Thymus (tissue), 11 donors: Measurements from ENCODE around the gene GPR142. TPM values are rescaled to one million over a fixed set of nuclear protein-coding genes. Genes with fewer than 3 reads are reported as not detected.
"Not testable (repeated sequence)": the region's sequence is repeated elsewhere in the genome, so short reads cannot be mapped to it uniquely, and the experiment has no call there.

ENCODE experiments used
- DNase-seq, 9 donors: peaks; one replicate each; pipeline ENCODE4 v3.0.0-alpha.2; 2013; ENCODE audit warnings: low spot score in 9 of 9, low read depth in 6 of 9, missing footprints in 1 of 9
- H3K27ac ChIP-seq, 2 donors: one replicate each; pipeline ENCODE4 v1.5.1; 2013; ENCODE audit warnings: control low read depth in 1 of 2, low read depth in 1 of 2, low read length in 1 of 2, mild to moderate bottlenecking in 1 of 2, moderate library complexity in 1 of 2
- H3K27me3 ChIP-seq, 2 donors: one replicate each; pipeline ENCODE4 v1.5.1; 2013; ENCODE audit warnings: low read length in 1 of 2; ENCODE audit not compliant: control insufficient read depth in 2 of 2, insufficient read depth in 1 of 2
- H3K36me3 ChIP-seq, 2 donors: one replicate each; pipeline ENCODE4 v1.5.1; 2013; ENCODE audit warnings: low read length in 1 of 2, mild to moderate bottlenecking in 1 of 2, moderate library complexity in 1 of 2; ENCODE audit not compliant: control insufficient read depth in 2 of 2, insufficient read depth in 2 of 2
- H3K4me1 ChIP-seq, 2 donors: one replicate each; pipeline ENCODE4 v1.5.1; 2013; ENCODE audit warnings: low read length in 2 of 2; ENCODE audit not compliant: control insufficient read depth in 2 of 2, insufficient read depth in 2 of 2
- H3K4me3 ChIP-seq, 2 donors: one replicate each; pipeline ENCODE4 v1.5.1; 2013; ENCODE audit warnings: low read length in 2 of 2, control low read depth in 1 of 2, mild to moderate bottlenecking in 1 of 2
- H3K9me3 ChIP-seq, 2 donors: one replicate each; pipeline ENCODE4 v1.5.1; 2013; ENCODE audit warnings: low read length in 1 of 2, mild to moderate bottlenecking in 1 of 2; ENCODE audit not compliant: control insufficient read depth in 2 of 2, insufficient read depth in 1 of 2
- WGBS: extraction: QIAGEN DNeasy Blood & Tissue Kit; methylation state at CpG from one replicate; pipeline ENCODE4 v1.1.7; 2013; 5-methylcytosine and 5-hydroxymethylcytosine counted together
- polyA plus RNA-seq: library from polyadenylated mRNA; stranded (reverse); fragments of 200-250 nt; gene quantifications from one replicate; pipeline ENCODE4 v1.2.3, GENCODE V29; 2013
- total RNA-seq: library from RNA; stranded (reverse); fragments of 120-200 nt; gene quantifications from one replicate; pipeline ENCODE4 v1.2.4, GENCODE V29; 2013
- donor health status: healthy.

The GPR142 gene
- total and polyA plus RNA-seq, 2 donors, result 0.09 to 0.16 TPM

GRCh38 chr17:74394275-74394950 is 27.1 kb downstream of the GPR142 start:
- Histone ChIP-seq H3K36me3 (no peaks in the 10 kb centered on the region), H3K4me1 (peaks cover 0 to 43% of the 10 kb centered on the region in 2 donors), H3K27me3 (no peaks in the 10 kb centered on the region), H3K27ac (peak overlapping the region in 1 of 2 donors; percentile 8), H3K9me3 (no peaks in the 10 kb centered on the region), H3K4me3 (no peak overlapping the region)
- DNase-seq, result no peak
- WGBS, result 94% methylated on average over 12 of the region's 12 CpGs

GRCh38 chr17:74394977-74395376 is 27.7 kb downstream of the GPR142 start:
- Histone ChIP-seq H3K4me1 (peaks cover 0 to 39% of the 10 kb centered on the region in 2 donors), H3K27me3 (no peaks in the 10 kb centered on the region), H3K9me3 (no peaks in the 10 kb centered on the region), H3K36me3 (no peaks in the 10 kb centered on the region), H3K27ac (no peak overlapping the region), H3K4me3 (no peak overlapping the region)
- no peak for DNase-seq
- 96% methylated on average over 7 of the region's 7 CpGs for WGBS

GRCh38 chr17:74396567-74396966 is 29.3 kb downstream of the GPR142 start:
- Histone ChIP-seq H3K4me1 (peaks cover 0 to 27% of the 10 kb centered on the region in 2 donors), H3K27ac (no peak overlapping the region), H3K4me3 (no peak overlapping the region), H3K9me3 (no peaks in the 10 kb centered on the region), H3K36me3 (no peaks in the 10 kb centered on the region), H3K27me3 (no peaks in the 10 kb centered on the region)
- WGBS, result 94% methylated on average over 4 of the region's 4 CpGs
- no peak for DNase-seq

GRCh38 chr17:74402048-74402447 is 34.7 kb downstream of the GPR142 start:
- Histone ChIP-seq H3K27ac (no peak overlapping the region), H3K36me3 (no peaks in the 10 kb centered on the region), H3K4me1 (peaks cover 0 to 3% of the 10 kb centered on the region in 2 donors), H3K9me3 (no peaks in the 10 kb centered on the region), H3K4me3 (no peak overlapping the region), H3K27me3 (no peaks in the 10 kb centered on the region)
- 97% methylated on average over 7 of the region's 7 CpGs for WGBS
- no peak for DNase-seq

- Histone ChIP-seq H3K9me3 (no peaks in the 10 kb centered on the region), H3K4me1 (peaks cover 0 to 3% of the 10 kb centered on the region in 2 donors), H3K27me3 (no peaks in the 10 kb centered on the region), H3K36me3 (no peaks in the 10 kb centered on the region), H3K4me3 (no peak overlapping the region), H3K27ac (no peak overlapping the region)
- 86% methylated on average over 12 of the region's 12 CpGs for WGBS
- DNase-seq, result no peak
Observed at GRCh38 chr17:74403512-74404137, 36.3 kb downstream of the GPR142 start.

GRCh38 chr17:74404218-74404617 is 36.9 kb downstream of the GPR142 start:
- H3K27me3 ChIP-seq, result no peaks in the 10 kb centered on the region
- no peak for DNase-seq
- no peak overlapping the region for H3K27ac ChIP-seq
- 94% methylated on average over 7 of the region's 7 CpGs for WGBS
- H3K4me1 ChIP-seq, result peaks cover 0 to 3% of the 10 kb centered on the region in 2 donors
- no peak overlapping the region for H3K4me3 ChIP-seq
- no peaks in the 10 kb centered on the region for H3K9me3 ChIP-seq
- no peaks in the 10 kb centered on the region for H3K36me3 ChIP-seq

GRCh38 chr17:74404789-74405188 is 37.5 kb downstream of the GPR142 start:
- peaks cover 0 to 5% of the 10 kb centered on the region in 2 donors for H3K4me1 ChIP-seq
- H3K27ac ChIP-seq, result no peak overlapping the region
- no peaks in the 10 kb centered on the region for H3K27me3 ChIP-seq
- H3K36me3 ChIP-seq, result no peaks in the 10 kb centered on the region
- H3K4me3 ChIP-seq, result no peak overlapping the region
- H3K9me3 ChIP-seq, result no peaks in the 10 kb centered on the region
- DNase-seq, result no peak
- WGBS, result 95% methylated on average over 6 of the region's 6 CpGs

- H3K27me3 ChIP-seq, H3K36me3 ChIP-seq, H3K4me1 ChIP-seq, H3K27ac ChIP-seq, DNase-seq, H3K4me3 ChIP-seq, H3K9me3 ChIP-seq: not testable (repeated sequence)
- WGBS, result 99% methylated on average over 5 of the region's 5 CpGs
Observed at GRCh38 chr17:74405311-74405710, 38.0 kb downstream of the GPR142 start.

GRCh38 chr17:74407384-74407783 is 40.1 kb downstream of the GPR142 start:
- 98% methylated on average over 5 of the region's 5 CpGs for WGBS
- no peaks in the 10 kb centered on the region for H3K27me3 ChIP-seq
- no peak overlapping the region for H3K27ac ChIP-seq
- H3K9me3 ChIP-seq, result peaks cover 0 to 4% of the 10 kb centered on the region in 2 donors
- peaks cover 0 to 13% of the 10 kb centered on the region in 2 donors for H3K4me1 ChIP-seq
- no peaks in the 10 kb centered on the region for H3K36me3 ChIP-seq
- DNase-seq, result no peak
- no peak overlapping the region for H3K4me3 ChIP-seq
